ENCODE results near the gene SNX11.

GRCh38 chr17:48162306-48162934 lies 54.9 kb downstream of the SNX11 start:
- no peak for TF ChIP-seq CTCF (IDR thresholded peaks at IDR 0.05)
- TF ChIP-seq POLR2A (IDR thresholded peaks at IDR 0.05) = no peak
- TF ChIP-seq POLR2AphosphoS5 (IDR thresholded peaks at IDR 0.05) = no peak
- TF ChIP-seq EP300 (IDR thresholded peaks at IDR 0.05) = no peak

All from suprapubic skin (tissue), 4 donors.